ENCODE results near the gene MAP3K12.

MAP3K12 gene

DNA sequence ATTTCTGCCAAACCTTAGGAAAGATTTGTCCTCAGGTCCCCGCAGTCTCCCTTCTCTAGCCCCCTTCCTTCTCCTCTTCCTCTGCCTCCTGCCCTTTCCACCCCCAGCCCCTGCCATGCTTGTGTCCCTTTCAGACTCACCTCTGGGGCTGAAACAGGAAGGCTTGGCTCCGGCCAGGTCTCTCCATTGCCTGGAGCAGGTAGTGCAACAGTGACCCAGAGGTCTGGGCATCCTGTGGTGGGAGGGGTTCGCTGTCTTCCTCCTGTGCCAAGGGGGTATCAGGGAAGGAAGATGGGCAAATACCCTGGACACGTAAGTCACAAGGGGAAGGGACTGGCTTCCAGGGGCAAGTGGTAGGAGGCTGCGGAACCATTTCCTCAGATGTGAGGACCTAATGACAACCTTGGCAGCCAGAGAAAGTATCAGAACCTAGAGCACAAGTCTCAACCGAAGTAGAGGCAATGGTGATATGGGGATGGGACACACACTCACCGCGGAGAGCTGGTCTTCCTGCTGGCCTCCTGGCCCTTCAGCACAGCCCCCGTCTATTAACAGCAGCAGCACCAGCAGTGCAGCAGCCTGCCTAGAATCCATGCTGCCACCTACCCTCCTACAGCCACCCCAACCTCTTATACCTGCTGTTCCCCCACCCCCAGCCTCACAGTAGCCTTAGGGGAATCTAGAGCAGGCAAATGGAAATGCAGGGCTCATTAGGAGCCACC lies 7.8 kb upstream of the MAP3K12 start, which contains the start of gene NPFF:
TSS of gene NPFF (minus strand) at position 604 of the 722 bp plus-strand sequence. CDS start at position 594, 10 bp downstream.
- no peak for DNase-seq

DNA sequence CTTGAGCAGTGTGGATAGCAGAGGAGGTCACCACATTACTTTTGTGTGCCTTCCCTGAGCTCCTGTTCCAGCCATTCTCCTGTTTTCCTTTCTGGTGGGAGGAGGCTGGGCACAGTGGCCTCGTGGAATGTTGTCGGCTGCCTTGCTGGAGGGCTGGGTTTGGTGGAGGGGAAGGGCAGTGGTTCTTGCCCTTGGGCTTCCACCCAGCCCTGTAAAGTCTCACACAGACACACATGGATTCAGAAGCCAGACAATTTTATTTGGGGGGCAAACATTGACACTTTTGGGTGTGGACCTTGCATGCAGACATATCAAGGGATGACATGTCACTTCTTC lies 7.2 kb upstream of the MAP3K12 start:
- no peak for DNase-seq

DNA sequence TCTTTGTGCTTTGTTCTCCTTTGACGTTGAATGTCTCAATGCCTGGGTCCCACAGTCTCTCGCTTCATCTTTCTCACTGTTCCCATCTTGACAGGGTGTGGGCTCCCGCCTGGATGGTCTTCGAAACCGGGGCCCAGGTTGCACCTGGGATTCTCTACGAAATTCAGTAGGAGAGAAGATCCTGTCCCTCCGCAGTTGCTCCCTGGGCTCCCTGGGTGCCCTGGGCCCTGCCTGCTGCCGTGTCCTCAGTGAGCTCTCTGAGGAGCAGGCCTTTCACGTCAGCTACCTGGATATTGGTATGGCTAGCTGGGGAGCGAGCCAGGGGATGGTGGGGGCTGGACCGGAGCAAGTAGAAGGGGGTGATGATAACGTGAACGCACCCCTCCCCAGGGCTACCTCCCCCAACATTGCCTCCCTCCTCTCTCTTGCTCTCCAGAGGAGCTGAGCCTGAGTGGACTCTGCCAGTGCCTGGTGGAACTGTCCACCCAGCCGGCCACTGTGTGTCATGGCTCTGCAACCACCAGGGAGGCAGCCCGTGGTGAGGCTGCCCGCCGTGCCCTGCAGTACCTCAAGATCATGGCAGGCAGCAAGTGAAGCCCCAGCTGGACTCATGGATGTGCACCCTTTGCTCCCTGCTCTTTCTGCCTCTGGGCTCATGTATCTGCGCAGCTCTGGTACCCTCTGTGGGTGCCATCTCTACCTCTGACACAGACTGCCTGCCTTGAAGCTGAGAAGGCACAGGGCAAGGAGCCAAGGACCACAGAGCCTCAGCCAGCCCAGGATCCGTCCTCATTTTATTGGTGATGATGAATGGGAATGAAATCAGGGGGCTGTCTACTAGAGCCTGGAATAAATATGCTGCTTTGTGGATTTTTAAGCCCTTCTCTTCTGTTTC lies 6.5 kb upstream of the MAP3K12 start:
- DNase-seq, result no peak

DNA sequence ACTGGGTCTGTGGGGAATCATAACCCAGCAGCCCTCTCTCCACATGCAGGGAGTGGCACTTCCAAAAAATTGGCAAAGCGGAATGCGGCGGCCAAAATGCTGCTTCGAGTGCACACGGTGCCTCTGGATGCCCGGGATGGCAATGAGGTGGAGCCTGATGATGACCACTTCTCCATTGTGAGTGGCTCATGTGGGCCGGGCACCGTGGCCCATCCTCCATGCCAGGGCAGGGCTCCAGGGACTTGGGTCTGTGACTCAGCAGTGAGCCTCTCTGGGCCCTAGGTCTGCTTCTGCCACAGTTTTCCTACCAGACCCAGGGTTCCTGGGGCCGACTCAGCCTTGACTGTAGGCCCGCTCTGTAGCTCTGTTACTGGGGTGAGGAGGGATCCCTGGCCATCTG lies 5.8 kb upstream of the MAP3K12 start:
- no peak for DNase-seq

DNA sequence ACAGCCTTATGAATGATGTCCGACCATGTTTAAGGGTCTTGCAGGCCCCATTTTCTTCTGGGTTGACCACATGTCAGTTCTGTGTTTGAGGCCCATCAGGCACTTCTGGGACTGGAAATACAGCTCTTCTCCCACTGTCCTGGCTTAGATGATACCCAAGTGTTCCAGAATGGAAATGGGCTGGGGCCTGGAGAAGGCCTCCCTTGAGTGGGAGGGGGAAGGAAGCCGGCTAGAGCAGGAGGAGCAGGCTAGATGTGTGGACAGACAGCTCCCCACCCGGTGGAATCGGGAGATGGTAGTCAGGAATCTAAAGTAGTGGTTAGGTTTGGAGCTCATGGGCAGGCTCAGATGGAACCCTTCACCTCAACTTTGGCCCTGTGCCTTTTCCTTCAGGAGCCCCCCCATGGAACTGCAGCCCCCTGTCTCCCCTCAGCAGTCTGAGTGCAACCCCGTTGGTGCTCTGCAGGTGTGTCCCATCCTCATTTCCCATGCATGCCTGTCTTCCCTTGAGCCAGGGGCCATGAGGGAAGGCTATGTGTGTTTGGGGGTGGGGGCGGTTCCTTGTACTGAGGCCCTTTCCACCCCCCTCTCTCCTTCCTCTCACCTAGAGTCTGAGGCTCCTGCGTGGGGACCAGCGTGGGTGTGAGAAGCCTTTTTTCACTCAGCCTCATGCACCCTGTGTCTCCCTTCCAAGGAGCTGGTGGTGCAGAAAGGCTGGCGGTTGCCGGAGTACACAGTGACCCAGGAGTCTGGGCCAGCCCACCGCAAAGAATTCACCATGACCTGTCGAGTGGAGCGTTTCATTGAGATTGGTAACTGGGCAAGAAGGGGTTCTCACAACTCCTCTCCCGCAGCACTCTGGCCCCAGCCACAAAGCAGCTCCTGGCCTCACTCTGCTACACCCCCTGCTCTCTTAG lies 5.0 kb upstream of the MAP3K12 start:
- no peak for DNase-seq

DNA sequence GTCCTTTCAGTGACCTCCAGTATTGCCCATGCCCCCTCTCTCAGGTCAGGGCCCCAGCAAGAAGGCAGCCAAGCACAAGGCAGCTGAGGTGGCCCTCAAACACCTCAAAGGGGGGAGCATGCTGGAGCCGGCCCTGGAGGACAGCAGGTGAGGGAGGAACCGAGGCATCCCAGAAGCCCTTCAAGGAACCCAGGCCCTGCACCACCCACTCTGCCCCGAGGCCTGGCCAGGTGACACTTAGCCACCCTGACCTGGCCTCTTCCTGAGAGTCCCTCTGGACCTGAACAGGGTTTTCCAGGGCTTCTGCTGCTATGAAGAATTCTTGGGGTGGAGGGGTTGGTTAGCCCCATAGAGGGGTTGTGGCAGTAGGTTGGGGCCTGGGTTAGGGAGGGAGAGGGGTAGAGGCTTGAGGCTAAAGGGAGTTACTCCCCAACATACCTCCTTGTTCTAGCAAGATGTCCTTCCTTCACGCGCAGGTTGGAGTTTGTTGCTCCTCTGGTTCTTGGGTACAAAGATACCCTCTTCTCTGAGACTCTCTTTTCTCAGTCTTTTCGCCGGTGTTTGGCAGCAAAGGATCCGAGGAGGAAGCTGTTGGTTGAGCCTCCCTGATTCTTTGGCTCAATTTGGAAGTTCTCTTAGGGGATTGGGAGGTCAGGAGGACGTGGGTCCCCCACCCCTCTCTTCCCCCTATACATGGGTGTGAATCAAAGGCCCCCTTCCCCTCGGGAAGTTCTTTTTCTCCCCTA lies 3.9 kb upstream of the MAP3K12 start:
- no peak for DNase-seq

DNA sequence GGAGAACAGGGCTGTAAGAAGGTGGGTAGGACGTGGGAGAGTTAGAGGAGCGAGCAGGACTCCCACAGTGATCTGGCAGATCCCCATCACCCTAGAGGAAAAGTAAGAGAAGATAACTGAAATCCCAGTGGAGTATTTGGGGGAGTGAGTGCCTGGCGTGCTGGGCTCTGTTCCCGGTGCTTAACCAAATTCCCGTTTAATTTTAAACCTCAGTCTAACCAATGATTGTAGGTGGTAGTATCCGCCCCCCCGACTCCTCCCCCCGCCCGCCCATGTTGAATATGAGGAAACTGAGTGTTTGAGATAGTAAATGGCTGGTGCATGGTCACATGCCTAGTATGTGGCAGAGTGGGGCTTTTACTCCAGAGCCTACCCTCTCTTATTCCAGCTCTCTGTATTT lies 3.1 kb upstream of the MAP3K12 start:
- no peak for DNase-seq

DNA sequence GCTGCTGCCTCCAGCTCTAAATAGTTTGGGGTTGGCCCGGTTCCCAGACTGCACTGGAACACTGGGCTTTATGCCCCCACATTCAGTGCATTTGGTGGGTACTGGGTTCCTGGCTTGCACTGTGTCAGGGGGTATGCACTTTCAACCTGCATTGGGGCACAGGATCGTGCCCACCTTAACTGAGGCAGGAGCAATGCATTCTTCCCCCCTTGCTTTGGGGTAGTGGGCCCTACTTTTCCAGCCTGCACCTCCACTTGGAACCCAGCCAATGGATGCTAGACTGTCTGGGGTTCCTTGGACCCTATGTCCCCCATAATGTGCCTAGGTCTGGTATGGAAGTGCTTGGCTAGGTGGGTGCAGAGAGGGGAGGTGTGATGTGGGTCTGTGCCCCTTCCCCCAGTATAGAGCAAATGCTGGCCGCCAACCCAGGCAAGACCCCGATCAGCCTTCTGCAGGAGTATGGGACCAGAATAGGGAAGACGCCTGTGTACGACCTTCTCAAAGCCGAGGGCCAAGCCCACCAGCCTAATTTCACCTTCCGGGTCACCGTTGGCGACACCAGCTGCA lies 2.4 kb upstream of the MAP3K12 start:
- no peak for DNase-seq

DNA sequence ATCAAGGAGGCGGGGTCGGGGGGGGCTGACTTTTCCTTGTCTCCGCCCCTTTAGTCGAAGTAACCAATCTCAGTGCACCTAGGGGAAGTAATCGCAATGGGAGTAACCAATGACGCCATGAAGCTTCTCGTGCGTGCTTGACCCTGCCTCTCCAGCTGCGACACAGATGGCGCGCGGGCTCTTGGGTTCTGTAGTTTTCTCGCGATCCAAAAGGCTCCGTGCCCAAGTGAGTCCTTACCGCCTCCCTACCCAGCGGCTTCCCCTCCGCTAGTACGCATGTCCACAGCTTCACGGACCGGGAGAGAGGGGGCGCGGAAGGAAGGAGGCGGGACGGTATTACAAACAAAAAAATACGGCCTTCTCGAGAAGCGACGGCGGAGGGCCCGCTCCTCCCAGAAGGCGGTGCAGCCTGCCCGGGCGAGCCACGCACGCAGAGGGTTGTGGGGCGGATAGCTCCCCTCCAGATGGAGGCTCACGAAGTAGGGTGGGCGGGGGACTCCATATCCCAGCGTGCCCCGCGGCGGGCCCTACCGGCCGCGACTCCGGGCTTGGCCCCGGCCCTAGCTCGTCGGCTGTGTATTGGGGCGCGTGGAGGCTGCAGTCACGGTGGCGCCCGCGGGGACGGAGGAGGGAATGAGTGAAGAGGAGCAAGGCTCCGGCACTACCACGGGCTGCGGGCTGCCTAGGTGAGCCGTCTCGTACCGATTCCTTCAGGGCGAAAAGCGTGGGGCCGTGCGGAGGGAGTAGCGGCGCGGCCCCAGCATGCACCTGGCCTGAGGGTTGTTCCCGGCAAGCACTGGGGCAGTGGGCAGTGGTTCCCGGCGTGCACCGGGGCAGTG lies 1.7 kb upstream of the MAP3K12 start, which contains the start of gene TARBP2:
TSS of gene TARBP2 (plus strand) at position 508 of the 839 bp plus-strand sequence. CDS start at position 634, 126 bp downstream.
- peak; percentile 99 for DNase-seq

DNA sequence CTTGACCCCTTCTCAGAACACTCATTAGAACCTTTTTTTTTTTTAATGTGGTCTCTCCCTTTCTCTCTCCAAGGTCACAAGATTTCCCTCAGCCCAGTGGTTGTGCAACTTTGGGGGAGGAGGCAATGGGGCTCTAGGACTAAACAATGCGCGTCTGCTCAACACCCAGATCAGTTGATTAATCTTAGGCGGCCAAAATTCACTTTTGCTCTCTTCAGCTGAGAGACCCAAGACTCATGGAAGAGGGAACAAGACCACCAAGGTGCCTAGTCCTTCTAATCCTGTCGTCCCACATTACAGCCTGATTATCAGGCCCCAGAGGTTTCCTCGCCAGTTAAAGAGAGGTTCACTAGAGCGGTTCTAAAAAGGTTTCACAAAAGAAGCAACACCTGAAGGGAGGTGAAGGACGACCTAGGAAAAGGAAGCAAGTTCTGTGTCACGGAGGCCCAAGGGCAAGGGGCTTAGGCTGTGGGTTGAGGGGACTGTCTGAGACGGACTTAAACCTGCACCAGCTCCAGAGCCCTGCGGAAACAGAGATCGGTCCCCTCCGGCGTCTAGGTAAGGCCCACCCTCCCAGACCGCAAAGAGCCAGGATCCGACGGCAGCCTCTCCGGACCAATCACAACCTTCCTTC lies 1.0 kb upstream of the MAP3K12 start:
- DNase-seq, result no peak

DNA sequence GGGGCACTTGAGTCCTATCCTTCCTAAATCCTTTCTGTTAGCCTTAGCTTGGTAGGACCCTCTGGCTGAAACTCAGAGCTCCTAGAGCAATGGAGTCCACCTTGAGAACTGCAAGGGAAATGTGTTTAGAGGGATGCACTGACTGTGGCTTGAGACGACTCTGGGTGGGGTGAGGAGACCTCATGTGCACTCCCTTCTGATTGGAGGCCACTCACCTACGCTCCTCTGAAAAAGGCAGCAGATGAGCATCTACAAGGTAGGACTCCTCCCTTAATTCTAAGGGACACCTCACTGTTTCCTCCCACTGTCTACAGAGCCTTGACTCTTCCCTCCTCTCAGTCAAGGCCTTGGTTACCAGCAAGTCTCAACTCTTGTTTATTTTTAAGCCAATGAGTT lies 1.0 kb downstream of the MAP3K12 start:
- no peak for DNase-seq

DNA sequence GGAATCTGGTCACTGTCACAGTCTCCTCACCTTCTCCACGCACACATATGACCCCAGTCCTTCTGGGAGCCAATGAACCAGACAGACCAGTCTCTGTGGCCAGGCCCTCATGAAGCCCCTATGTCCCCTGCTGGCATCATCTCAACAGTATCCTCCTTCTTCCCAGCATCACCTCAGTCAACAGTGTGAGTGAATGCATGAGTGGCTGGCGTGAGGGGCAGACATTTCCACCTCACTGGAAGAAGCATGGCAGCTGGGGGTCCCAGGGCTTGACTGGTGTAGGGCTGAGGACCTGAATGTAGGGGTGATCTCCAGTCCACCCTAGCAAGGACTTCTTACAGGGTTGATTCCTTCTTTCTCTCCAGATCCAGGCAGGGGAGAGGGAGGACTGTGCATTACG lies 1.8 kb downstream of the MAP3K12 start:
- no peak for DNase-seq

DNA sequence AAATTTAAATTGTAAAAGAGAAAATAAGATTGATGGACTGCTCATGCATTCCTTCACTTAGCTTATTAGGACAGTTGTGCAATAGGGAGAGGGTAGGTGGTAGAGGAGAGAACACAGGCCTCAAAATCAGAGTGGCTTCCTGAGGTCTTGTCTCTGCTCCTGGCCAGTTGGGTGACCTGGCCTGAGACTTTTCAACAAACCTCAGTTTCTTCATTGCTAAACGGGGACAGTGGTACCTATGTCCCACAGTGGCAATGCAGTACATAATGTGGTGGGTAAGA lies 2.6 kb downstream of the MAP3K12 start:
- DNase-seq, result no peak

DNA sequence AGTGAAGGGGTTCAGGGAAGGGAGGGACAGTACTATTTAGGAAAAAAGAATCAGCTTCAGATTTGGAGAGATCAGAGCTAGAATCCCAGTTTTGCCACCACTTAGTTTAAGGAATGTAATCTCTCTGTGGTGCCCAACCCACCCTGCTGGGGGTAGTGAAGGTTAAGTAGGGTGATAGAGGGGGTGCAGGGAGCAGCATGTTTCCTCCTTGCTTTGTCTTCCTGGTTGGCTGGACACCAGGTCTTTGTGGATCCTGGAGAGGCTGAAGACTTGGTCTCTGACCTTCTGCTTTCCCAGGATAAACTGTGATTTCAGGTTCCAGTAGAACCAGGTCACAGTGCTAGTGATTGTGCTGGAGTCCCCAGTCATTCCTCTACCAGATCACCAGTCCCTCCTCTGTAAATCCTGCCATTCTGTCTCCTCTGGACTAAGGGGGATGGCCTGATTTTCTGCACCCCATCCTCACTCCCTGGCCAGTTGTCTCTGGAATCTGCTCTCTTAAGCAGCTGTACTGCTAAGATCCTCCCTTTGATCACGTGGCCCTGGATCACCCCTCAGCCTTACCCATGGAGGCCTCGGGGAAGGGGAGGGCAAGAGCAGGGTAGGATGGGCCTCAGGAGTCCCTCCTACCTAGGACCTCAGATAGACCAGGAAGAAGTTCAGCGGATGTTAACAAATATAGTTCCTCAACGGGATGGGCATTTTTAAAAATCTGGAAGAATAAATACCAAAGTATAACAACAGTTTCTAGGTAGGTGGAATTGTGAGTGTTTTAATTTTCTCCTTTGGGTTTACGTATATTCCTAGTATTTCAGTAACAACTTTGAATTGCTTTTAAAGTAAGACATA lies 3.1 kb downstream of the MAP3K12 start:
- no peak for DNase-seq

DNA sequence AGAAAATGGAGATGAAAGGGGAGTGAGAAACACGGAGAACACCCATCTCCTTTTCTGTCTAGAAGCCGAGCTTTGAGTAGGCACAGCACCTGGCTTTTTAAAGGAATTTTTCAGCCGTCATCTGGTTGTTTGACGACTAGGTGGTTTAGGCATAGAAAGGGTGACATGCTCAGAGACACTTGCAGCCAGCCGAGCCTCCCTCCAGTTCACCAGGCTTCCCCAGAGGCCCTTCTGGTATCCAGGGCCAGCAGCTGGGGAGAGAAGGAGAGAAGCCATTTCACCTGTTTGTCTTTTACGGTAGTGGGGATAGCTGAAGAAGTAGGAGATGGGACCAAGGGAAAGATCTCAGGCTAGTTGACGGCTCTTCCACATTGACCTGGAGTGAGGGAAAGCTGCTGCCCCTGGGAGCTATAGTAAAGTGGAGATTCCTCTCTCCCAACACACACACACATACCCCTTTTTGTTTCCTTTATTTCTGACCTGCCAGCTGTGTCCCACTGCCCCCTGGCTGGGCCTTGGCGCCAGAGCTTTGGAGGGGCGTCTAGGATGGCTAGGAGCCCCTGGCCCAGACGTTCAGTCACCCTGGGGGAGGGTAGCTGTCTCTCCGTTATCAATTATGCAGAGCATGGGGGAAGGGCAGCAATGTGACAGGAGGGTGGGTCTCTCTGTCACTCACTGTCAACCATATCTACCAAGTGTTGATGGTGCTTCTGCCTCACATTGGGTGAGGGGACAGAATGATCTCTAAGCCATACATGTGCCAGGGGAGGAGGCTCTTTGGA lies 5.5 kb downstream of the MAP3K12 start:
- no peak for DNase-seq

DNA sequence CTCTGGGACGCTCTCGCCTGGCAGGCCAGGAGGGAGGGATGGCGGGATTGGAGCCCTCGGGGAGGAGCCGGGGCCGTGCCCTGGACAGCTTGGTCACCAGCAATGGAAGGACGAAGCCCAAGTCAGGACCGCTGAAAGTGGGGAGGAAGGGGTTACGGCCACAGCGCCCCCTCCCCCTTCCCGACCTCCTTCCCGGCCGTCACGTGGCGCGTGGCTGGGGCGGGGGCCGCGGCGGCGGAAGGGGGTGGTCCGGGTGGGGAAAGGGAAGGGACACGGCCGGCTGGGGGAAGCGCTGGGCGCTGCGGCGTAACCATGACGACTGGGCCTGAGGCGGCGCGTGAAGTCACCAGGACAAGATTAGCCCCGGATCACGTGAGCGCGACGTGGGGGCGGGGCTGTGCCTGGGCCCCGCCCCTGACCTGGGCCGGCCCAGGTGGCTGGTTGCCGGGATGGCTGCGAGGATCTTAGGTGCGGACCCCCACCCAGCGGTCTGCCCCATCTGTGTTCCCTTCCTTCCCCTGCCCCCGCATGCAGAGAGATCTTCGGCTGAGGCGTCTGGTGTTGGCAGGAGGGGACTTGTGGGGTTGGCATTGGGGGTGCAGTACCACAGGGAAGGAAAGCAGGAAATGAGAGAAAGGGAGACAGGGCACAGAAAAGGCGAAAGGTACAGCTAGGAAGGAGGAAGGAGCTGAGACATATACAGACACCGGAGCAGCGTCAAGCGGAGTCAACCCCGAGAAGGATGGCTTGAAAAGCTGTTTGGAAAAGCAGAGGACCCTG lies 6.2 kb downstream of the MAP3K12 start:
- peak; percentile 76 for DNase-seq

DNA sequence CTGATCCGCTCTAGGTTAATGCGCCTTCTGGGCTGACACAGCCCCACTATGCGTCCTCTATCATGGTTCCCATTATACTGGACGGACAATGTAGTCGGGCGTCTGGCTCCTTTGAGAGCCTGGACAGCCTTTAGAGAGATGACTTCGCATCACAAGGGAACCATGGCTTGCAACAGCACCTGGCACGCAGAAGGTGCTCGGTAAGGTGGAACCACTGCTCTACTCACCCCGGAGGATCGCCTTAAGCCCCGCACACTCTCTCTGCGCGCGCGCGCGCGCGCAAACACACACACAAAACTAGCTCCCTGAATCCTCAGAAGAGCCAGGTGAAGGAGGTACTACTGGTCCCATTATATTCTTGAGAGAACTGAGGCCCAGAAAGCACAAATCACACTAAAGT lies 7.1 kb downstream of the MAP3K12 start:
- no peak for DNase-seq

DNA sequence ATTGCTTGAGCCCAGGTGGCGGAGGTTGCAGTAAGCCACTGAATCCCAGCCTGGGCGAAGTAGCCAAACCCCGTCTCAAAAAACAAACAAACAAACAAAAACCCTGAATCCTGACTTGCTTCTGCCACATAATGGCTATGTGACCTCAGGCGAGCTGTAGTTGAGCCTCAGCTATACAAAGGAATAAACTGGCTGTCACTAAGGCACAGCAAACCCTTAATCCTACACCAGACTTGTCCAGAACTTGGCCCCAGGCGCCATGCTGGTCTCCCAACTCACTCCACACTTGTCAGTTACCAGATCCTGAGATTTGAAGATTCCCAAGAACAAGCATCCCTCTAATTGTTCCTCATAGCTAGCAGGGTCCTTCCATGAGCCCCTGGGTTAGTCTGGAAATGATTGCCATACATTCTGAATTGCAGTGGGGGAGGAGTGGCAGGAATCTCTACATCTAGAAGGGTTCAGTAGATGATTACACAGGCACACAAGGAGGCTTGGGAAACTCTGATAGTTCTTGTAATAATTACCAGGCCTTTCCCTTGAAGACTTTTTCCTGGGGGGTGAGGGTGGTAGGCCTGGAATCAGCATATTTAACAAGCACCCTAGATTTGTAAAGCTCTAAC lies 9.9 kb downstream of the MAP3K12 start:
- no peak for DNase-seq

All from amniotic stem cell (primary cell).